ENCODE measurements around the gene S100A16. TPM values are rescaled to one million over a fixed set of nuclear protein-coding genes. Genes with fewer than 3 reads are reported as not detected.

The S100A16 gene
- total RNA-seq, 1 experiment from 2014 or later, result 14.6 TPM

DNA sequence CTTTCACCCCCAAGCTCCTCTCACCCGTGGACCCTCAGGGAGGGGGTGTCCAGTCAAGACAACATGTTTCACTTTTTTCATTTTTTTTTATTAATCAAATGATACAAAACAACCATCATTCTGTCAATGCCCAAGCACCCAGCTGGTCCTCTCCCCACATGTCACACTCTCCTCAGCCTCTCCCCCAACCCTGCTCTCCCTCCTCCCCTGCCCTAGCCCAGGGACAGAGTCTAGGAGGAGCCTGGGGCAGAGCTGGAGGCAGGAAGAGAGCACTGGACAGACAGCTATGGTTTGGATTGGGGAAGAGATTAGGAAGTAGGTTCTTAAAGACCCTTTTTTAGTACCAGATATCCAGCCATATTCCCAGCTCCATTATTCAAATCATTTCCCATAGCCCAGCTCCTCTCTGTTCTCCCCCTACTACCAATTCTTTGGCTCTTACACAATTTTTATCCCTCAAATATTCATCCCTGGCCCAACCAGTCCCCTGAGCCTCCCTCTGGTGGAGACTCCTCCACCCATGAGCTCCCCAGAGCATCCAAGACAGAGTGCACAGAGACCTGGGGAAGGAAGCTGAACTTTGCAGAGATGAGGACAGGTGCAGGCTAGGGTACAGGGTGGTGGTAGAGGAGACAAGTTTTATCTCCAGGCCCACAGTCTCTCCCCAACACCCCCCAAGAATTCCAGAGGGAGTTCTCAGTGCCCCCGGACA, 1.4 kb upstream of the S100A16 start:
- Mint-ChIP-seq H3K27ac (no peak overlapping the region), H3K9me3 (no peaks in the 10 kb centered on the region), H3K4me1 (peaks cover 47% of the 10 kb centered on the region), H3K36me3 (peaks cover 2% of the 10 kb centered on the region; the same call in 1 of the 2 replicates), H3K27me3 (ENCODE audit: low read depth) (no peaks in the 10 kb centered on the region; the same call in 1 of the 2 replicates), H3K4me3 (no peak overlapping the region)
- ChIA-PET CTCF (interaction anchor here (0.7 to 14.4 kb wide), 9 partner anchors 11 to 259 kb away, joined by 3 to 230 read pairs (median 7); partner anchors contain the start of genes S100A1, S100A13, S100A2 and S100A4), POLR2A (interaction anchor here (0.8 to 1.0 kb wide), 2 partner anchors 13 to 20 kb away, joined by 3 read pairs; partner anchors contain the start of gene CHTOP)
- no peak for DNase-seq (ENCODE audit: low spot score)
- no peak for TF ChIP-seq ZNF138 (CRISPR knock-in tag; conservative IDR thresholded peaks at IDR 0.05)
- TF ChIP-seq, protein P1, sequence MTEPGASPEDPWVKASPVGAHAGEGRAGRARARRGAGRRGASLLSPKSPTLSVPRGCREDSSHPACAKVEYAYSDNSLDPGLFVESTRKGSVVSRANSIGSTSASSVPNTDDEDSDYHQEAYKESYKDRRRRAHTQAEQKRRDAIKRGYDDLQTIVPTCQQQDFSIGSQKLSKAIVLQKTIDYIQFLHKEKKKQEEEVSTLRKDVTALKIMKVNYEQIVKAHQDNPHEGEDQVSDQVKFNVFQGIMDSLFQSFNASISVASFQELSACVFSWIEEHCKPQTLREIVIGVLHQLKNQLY (CRISPR knock-in tag; IDR thresholded peaks at IDR 0.05), result no peak
- no peak for TF ChIP-seq CBFB (CRISPR knock-in tag; IDR thresholded peaks at IDR 0.05; ENCODE audit: low read depth)
- no peak for TF ChIP-seq CREB1 (CRISPR knock-in tag; IDR thresholded peaks at IDR 0.05)
- TF ChIP-seq, protein P2, sequence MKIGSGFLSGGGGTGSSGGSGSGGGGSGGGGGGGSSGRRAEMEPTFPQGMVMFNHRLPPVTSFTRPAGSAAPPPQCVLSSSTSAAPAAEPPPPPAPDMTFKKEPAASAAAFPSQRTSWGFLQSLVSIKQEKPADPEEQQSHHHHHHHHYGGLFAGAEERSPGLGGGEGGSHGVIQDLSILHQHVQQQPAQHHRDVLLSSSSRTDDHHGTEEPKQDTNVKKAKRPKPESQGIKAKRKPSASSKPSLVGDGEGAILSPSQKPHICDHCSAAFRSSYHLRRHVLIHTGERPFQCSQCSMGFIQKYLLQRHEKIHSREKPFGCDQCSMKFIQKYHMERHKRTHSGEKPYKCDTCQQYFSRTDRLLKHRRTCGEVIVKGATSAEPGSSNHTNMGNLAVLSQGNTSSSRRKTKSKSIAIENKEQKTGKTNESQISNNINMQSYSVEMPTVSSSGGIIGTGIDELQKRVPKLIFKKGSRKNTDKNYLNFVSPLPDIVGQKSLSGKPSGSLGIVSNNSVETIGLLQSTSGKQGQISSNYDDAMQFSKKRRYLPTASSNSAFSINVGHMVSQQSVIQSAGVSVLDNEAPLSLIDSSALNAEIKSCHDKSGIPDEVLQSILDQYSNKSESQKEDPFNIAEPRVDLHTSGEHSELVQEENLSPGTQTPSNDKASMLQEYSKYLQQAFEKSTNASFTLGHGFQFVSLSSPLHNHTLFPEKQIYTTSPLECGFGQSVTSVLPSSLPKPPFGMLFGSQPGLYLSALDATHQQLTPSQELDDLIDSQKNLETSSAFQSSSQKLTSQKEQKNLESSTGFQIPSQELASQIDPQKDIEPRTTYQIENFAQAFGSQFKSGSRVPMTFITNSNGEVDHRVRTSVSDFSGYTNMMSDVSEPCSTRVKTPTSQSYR (CRISPR knock-in tag; IDR thresholded peaks at IDR 0.05), result no peak
- TF ChIP-seq, protein P3, sequence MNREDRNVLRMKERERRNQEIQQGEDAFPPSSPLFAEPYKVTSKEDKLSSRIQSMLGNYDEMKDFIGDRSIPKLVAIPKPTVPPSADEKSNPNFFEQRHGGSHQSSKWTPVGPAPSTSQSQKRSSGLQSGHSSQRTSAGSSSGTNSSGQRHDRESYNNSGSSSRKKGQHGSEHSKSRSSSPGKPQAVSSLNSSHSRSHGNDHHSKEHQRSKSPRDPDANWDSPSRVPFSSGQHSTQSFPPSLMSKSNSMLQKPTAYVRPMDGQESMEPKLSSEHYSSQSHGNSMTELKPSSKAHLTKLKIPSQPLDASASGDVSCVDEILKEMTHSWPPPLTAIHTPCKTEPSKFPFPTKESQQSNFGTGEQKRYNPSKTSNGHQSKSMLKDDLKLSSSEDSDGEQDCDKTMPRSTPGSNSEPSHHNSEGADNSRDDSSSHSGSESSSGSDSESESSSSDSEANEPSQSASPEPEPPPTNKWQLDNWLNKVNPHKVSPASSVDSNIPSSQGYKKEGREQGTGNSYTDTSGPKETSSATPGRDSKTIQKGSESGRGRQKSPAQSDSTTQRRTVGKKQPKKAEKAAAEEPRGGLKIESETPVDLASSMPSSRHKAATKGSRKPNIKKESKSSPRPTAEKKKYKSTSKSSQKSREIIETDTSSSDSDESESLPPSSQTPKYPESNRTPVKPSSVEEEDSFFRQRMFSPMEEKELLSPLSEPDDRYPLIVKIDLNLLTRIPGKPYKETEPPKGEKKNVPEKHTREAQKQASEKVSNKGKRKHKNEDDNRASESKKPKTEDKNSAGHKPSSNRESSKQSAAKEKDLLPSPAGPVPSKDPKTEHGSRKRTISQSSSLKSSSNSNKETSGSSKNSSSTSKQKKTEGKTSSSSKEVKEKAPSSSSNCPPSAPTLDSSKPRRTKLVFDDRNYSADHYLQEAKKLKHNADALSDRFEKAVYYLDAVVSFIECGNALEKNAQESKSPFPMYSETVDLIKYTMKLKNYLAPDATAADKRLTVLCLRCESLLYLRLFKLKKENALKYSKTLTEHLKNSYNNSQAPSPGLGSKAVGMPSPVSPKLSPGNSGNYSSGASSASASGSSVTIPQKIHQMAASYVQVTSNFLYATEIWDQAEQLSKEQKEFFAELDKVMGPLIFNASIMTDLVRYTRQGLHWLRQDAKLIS (CRISPR knock-in tag; IDR thresholded peaks at IDR 0.05; ENCODE audit: borderline replicate concordance), result no peak
- TF ChIP-seq TP53 (CRISPR knock-in tag; IDR thresholded peaks at IDR 0.05), result no peak
- no peak for TF ChIP-seq NFE2L1 (CRISPR knock-in tag; IDR thresholded peaks at IDR 0.05)
- TF ChIP-seq, protein P4, sequence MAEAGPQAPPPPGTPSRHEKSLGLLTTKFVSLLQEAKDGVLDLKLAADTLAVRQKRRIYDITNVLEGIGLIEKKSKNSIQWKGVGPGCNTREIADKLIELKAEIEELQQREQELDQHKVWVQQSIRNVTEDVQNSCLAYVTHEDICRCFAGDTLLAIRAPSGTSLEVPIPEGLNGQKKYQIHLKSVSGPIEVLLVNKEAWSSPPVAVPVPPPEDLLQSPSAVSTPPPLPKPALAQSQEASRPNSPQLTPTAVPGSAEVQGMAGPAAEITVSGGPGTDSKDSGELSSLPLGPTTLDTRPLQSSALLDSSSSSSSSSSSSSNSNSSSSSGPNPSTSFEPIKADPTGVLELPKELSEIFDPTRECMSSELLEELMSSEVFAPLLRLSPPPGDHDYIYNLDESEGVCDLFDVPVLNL (CRISPR knock-in tag; IDR thresholded peaks at IDR 0.05; ENCODE audit: borderline replicate concordance, low read depth), result no peak
- TF ChIP-seq, protein P5, sequence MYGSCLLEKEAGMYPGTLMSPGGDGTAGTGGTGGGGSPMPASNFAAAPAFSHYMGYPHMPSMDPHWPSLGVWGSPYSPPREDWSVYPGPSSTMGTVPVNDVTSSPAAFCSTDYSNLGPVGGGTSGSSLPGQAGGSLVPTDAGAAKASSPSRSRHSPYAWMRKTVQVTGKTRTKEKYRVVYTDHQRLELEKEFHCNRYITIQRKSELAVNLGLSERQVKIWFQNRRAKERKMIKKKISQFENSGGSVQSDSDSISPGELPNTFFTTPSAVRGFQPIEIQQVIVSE (CRISPR knock-in tag; IDR thresholded peaks at IDR 0.05; ENCODE audit: borderline replicate concordance), result no peak
- no peak for TF ChIP-seq MYBL2 (CRISPR knock-in tag; IDR thresholded peaks at IDR 0.05)
- TF ChIP-seq SMAD3 (CRISPR knock-in tag; IDR thresholded peaks at IDR 0.05; ENCODE audit: borderline replicate concordance), result no peak
- no peak for TF ChIP-seq EMX1 (CRISPR knock-in tag; IDR thresholded peaks at IDR 0.05)
- TF ChIP-seq ZNF423 (CRISPR knock-in tag; IDR thresholded peaks at IDR 0.05), result no peak
- no peak for ATAC-seq

DNA sequence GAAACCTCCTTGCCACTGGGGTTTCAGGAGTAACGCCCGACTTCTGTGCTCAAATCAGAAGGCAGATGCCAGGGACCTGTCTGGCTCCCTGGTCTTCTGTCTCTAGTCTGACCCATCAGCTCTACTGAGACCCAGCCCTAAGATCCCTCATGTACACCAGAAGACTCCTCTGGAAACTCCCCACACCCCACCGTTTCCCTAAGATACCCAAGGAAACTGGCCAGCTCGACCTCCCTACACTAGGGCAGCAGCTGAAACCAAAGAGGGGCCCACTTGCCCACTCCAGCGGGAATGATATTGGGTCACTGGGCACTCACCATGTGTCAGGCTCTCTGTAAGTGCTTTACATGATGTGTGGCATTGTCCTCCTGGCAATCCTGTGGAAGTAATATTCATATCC, 469 bp upstream of the S100A16 start:
- no peak overlapping the region for H3K27ac Mint-ChIP-seq
- no peaks in the 10 kb centered on the region for H3K36me3 Mint-ChIP-seq
- H3K9me3 Mint-ChIP-seq, result no peaks in the 10 kb centered on the region
- H3K4me3 Mint-ChIP-seq, result no peak overlapping the region
- ChIA-PET CTCF (interaction anchor here (1.0 to 14.4 kb wide), 16 partner anchors 15 to 260 kb away, joined by 3 to 230 read pairs (median 8); partner anchors contain the start of genes CHTOP, S100A1, S100A13 and S100A6), POLR2A (interaction anchor here (1.1 to 1.7 kb wide), 4 partner anchors 13 to 21 kb away, joined by 3 to 8 read pairs (median 4); partner anchors contain the start of genes CHTOP and S100A13)
- no peaks in the 10 kb centered on the region; the same call in 1 of the 2 replicates for H3K27me3 Mint-ChIP-seq (ENCODE audit: low read depth)
- DNase-seq (ENCODE audit: low spot score), result no peak
- peaks cover 56% of the 10 kb centered on the region for H3K4me1 Mint-ChIP-seq
- ATAC-seq, result no peak
- TF ChIP-seq SMAD3 (CRISPR knock-in tag; IDR thresholded peaks at IDR 0.05; ENCODE audit: borderline replicate concordance) (no peak), EMX1 (CRISPR knock-in tag; IDR thresholded peaks at IDR 0.05) (no peak), KAT7 (CRISPR knock-in tag; IDR thresholded peaks at IDR 0.05; ENCODE audit: borderline replicate concordance) (no peak)
- TF ChIP-seq, protein P6, sequence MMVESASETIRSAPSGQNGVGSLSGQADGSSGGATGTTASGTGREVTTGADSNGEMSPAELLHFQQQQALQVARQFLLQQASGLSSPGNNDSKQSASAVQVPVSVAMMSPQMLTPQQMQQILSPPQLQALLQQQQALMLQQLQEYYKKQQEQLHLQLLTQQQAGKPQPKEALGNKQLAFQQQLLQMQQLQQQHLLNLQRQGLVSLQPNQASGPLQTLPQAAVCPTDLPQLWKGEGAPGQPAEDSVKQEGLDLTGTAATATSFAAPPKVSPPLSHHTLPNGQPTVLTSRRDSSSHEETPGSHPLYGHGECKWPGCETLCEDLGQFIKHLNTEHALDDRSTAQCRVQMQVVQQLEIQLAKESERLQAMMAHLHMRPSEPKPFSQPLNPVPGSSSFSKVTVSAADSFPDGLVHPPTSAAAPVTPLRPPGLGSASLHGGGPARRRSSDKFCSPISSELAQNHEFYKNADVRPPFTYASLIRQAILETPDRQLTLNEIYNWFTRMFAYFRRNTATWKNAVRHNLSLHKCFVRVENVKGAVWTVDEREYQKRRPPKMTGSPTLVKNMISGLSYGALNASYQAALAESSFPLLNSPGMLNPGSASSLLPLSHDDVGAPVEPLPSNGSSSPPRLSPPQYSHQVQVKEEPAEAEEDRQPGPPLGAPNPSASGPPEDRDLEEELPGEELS (CRISPR knock-in tag; IDR thresholded peaks at IDR 0.05), result no peak
- TF ChIP-seq, protein P7, sequence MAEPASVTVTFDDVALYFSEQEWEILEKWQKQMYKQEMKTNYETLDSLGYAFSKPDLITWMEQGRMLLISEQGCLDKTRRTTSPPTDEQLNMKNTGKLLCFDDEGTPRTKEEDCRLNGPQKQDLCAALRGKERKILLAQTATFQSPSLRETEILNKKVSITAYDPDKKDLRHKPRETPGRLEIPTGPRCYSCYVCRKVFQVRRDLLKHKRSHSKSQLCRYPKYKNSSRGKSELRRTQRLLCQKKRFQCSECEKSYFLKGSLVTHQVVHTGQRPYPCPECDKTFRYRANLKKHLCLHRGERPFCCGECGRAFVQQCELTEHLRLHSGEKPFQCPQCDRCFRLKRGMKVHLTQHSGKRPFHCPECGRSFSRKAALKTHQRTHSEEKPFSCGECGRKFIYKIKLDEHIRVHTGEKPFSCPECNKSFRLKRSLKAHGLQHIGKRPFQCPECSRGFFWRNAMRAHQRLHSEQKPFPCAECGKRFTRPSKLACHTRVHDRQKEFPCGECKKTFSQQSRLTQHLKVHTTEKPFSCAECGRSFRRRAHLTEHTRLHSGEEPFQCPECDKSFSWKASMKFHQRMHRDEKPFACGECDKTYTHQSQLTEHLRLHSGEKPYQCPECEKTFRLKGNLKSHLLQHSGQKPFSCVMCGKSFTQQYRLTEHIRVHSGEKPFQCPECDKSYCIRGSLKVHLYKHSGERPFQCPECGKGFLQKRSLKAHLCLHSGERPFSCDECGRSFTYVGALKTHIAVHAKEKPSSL (CRISPR knock-in tag; conservative IDR thresholded peaks at IDR 0.05), result no peak
- TF ChIP-seq, protein P4 (CRISPR knock-in tag; IDR thresholded peaks at IDR 0.05; ENCODE audit: borderline replicate concordance, low read depth), result no peak

All from WTC11 (cell line).